Endothelial cell of umbilical vein (primary cell): ENCODE measurements around the gene TSPAN18. TPM values are rescaled to one million over a fixed set of nuclear protein-coding genes. Genes with fewer than 3 reads are reported as not detected.

Experiments used
- BruUV-seq: library from RNA; stranded (reverse); fragments of 400-500 nt; replicated peaks from 2 replicates; lab custom pipeline; 2021; lab: Mats Ljungman, UMichigan
- CTCF ChIA-PET: fragments of 300-600, 350-600 bp; sonication (Branson Sonifier 250); formaldehyde crosslinking; loops from one replicate; lab custom pipeline; 2021; ENCODE audit warnings: antibody characterized with exemption, inconsistent platforms; lab: Charles Lee
- POLR2A ChIA-PET: fragments of 300-600, 350-600 bp; sonication (Branson Sonifier 250); formaldehyde crosslinking; loops from one replicate; lab custom pipeline; 2021; ENCODE audit warnings: antibody characterized with exemption, inconsistent platforms; lab: Charles Lee
- DNase-seq: peaks from one replicate; pipeline ENCODE4 v3.0.0-alpha.2; 2011; ENCODE audit warnings: low read depth, low spot score
- FAIRE-seq: peaks from 2 replicates; lab custom pipeline; 2011; peaks lifted over from hg19 to GRCh38; lab: Jason Lieb, UNC
- H2AFZ ChIP-seq: 2 replicates; pipeline ENCODE4 v1.6.0; 2012; ENCODE audit warnings: low read depth, low read length, control low read depth, inconsistent platforms
- H3K27ac ChIP-seq: 2 replicates; pipeline ENCODE4 v1.5.1; 2011; ENCODE audit warnings: low read depth, mild to moderate bottlenecking, control low read depth, low read length, moderate library complexity; ENCODE audit not compliant: insufficient read depth
- H3K27me3 ChIP-seq, 2 experiments: 2 replicates each; pipeline versions ENCODE4 v1.6.0 to v1.6.1; 2011; ENCODE audit warnings: low read length in 2 of 2, mixed read lengths in 1 of 2; ENCODE audit not compliant: control insufficient read depth in 2 of 2, insufficient read depth in 2 of 2
- H3K36me3 ChIP-seq, 2 experiments: 2 replicates in 1 of 2; 3 replicates in 1 of 2; pipeline ENCODE4 v1.5.1; 2011; ENCODE audit warnings: low read length in 2 of 2, mild to moderate bottlenecking in 1 of 2, moderate library complexity in 1 of 2; ENCODE audit not compliant: control insufficient read depth in 2 of 2, insufficient read depth in 2 of 2; ENCODE audit errors: extremely low read depth in 1 of 2
- H3K4me1 ChIP-seq: 3 replicates; pipeline ENCODE4 v1.5.1; 2011; ENCODE audit warnings: mild to moderate bottlenecking, low read length; ENCODE audit not compliant: control insufficient read depth, insufficient read depth; ENCODE audit errors: extremely low read depth
- H3K4me2 ChIP-seq: 2 replicates; pipeline ENCODE4 v1.6.1; 2011; ENCODE audit warnings: low read length, control low read depth, mixed read lengths; ENCODE audit not compliant: insufficient read depth
- H3K4me3 ChIP-seq, 3 experiments: fragments of 200-600 bp in 1 of 3; sonication (generic), shearing (Covaris generic) in 1 of 3; replicated peaks in 1 of 3; 2 replicates each; pipeline ENCODE4 v1.5.1; 2011 to 2016; ENCODE audit warnings: control low read depth in 3 of 3, low read length in 3 of 3, mild to moderate bottlenecking in 2 of 3, inconsistent platforms in 1 of 3, low read depth in 1 of 3, moderate library complexity in 1 of 3; ENCODE audit not compliant: insufficient read depth in 1 of 3
- H3K79me2 ChIP-seq: 2 replicates; pipeline ENCODE4 v1.6.0; 2012; ENCODE audit warnings: low read length, inconsistent platforms; ENCODE audit not compliant: control insufficient read depth, insufficient read depth
- H3K9ac ChIP-seq: replicated peaks from 2 replicates; pipeline ENCODE3; 2011; ENCODE audit warnings: low read length, control low read depth; ENCODE audit not compliant: insufficient read depth; ENCODE audit errors: extremely low read depth
- H3K9me1 ChIP-seq: replicated peaks from 3 replicates; pipeline ENCODE4 v1.6.0; 2011; ENCODE audit warnings: mild to moderate bottlenecking, low read length; ENCODE audit not compliant: control insufficient read depth, insufficient read depth; ENCODE audit errors: extremely low read depth
- H3K9me3 ChIP-seq: replicated peaks from 2 replicates; pipeline ENCODE4 v1.5.1; 2012; ENCODE audit warnings: low read length, inconsistent platforms; ENCODE audit not compliant: control insufficient read depth, insufficient read depth
- H4K20me1 ChIP-seq: replicated peaks from 2 replicates; pipeline ENCODE3; 2011; ENCODE audit warnings: mild to moderate bottlenecking, low read length; ENCODE audit not compliant: control insufficient read depth, insufficient read depth; ENCODE audit errors: extremely low read depth
- EZH2 ChIP-seq: IDR thresholded peaks from 2 replicates; pipeline ENCODE4 v1.6.1; 2012; ENCODE audit warnings: borderline replicate concordance, low read depth, mild to moderate bottlenecking, moderate library complexity, low read length, inconsistent platforms; ENCODE audit not compliant: severe bottlenecking
- FOS ChIP-seq: IDR thresholded peaks from 2 replicates; pipeline ENCODE4 v1.6.1; 2011; ENCODE audit warnings: mild to moderate bottlenecking, low read length, moderate library complexity, borderline replicate concordance; ENCODE audit not compliant: insufficient read depth
- GATA2 ChIP-seq: IDR thresholded peaks from 2 replicates; pipeline ENCODE4 v1.7.0; 2011; ENCODE audit warnings: low read depth, mild to moderate bottlenecking, moderate library complexity, mixed read lengths, low read length; ENCODE audit not compliant: insufficient read length, insufficient read depth
- JUN ChIP-seq: IDR thresholded peaks from 2 replicates; pipeline ENCODE4 v1.6.1; 2011; ENCODE audit warnings: borderline replicate concordance, low read depth; ENCODE audit not compliant: insufficient read length, insufficient read depth
- MYC ChIP-seq: IDR thresholded peaks from one replicate; pipeline ENCODE4 v1.6.1; 2011; ENCODE audit warnings: mild to moderate bottlenecking, low read depth, low read length
- POLR2A ChIP-seq: IDR thresholded peaks from 2 replicates; pipeline ENCODE4 v1.6.1; 2012; ENCODE audit warnings: low read depth, mild to moderate bottlenecking, control low read depth, low read length
- POLR2AphosphoS5 ChIP-seq: IDR thresholded peaks from 2 replicates; pipeline ENCODE4 v1.6.1; 2012; ENCODE audit warnings: low read depth, mild to moderate bottlenecking, control low read depth, low read length, moderate library complexity; ENCODE audit not compliant: insufficient read depth
- dilution Hi-C: fragments of 300-500 bp; cut with MboI; formaldehyde crosslinking; loops from one replicate; pipeline ENCODE4 v1.15.0; 2019; ENCODE audit warnings: low sequenced_read_pairs; ENCODE audit not compliant: extremely low pct_ligation_motif_present
- intact Hi-C: fragments of 100-400 bp; cut with micrococcal nuclease; formaldehyde crosslinking; loops from one replicate; pipeline ENCODE4 v1.10.0; 2022
- polyA plus RNA-seq, 4 experiments: library from polyadenylated mRNA; depleted of rRNA in 3 of 4; stranded (reverse) in 3 of 4; unstranded in 1 of 4; fragments of >200 nt; gene quantifications; 2 replicates each; pipeline versions ENCODE4 v1.2.1 to v1.2.3, GENCODE V29; 2011 to 2012; ENCODE audit warnings: missing spikeins in 1 of 4
- total RNA-seq: library from RNA; stranded (reverse); gene quantifications from 2 replicates; pipeline ENCODE4 v1.2.3, GENCODE V29; 2021
- TF ChIP-seq, protein P1 (sequence below): IDR thresholded peaks from 2 replicates; pipeline ENCODE4 v1.6.1; 2011; ENCODE audit not compliant: insufficient read depth, insufficient read length
- TF ChIP-seq, protein P2 (sequence below), 2 donors: IDR thresholded peaks; 1 replicate in 1 of 2; 2 replicates in 1 of 2; pipeline ENCODE4 v1.5.1; 2011; ENCODE audit warnings: low read length in 2 of 2, mild to moderate bottlenecking in 2 of 2, moderate library complexity in 2 of 2, control low read depth in 1 of 2, inconsistent platforms in 1 of 2, low read depth in 1 of 2; ENCODE audit not compliant: insufficient read depth in 1 of 2; ENCODE audit errors: extremely low read depth in 1 of 2

TSPAN18 gene
- total and polyA plus RNA-seq, 2 donors (not counting 3 experiments of a cell fraction or from before 2014, with no cell fraction given) = 32.2 to 118 TPM

DNA sequence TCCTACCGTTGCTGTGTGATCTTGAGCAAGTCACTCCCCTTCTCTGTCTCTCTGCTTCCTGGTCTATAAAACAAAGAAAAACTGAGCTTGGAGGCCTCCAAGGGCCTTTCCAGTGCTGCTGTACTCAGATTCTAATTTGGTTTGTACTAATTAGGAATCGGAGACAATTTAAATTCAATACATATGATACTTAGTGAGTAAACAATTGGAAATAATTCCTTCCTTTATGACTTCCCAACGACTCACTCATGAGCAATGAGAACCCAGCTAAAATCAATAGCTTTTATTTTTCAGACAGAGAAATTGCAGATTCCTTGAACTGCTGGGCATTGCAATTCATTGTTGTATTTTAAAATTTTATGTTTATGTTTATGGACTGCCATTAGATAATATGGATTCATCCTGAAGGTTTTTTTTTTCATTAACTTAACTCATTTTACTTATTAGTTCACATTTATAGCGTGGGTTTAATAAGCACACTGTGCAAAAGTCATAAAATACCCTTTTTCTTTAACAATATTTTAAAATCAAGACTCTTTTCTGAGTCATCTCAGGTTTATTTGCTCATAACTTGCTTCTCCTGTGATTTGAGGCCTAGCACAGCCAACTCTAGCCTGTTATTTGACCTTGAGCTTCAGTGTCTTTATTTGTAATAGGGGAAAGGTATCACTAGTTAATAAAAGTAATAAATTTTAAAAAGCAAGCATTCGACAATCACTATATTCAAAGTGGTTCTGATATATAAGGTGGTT, 128.2 kb downstream of the TSPAN18 start:
- CTCF ChIA-PET = interaction anchor here (0.7 kb wide), 1 partner anchor 56 kb away, joined by 3 read pairs; no protein-coding TSS in a partner anchor
- no peak overlapping the region for H3K27ac ChIP-seq
- DNase-seq = no peak
- no peak overlapping the region for H2AFZ ChIP-seq
- no TSS peak for BruUV-seq
- H3K27me3 ChIP-seq = no peaks in the 10 kb centered on the region
- no peaks in the 10 kb centered on the region for H3K79me2 ChIP-seq
- no peak for FAIRE-seq
- TF ChIP-seq JUN (no peak), MYC (no peak), POLR2A (no peak), POLR2AphosphoS5 (no peak), FOS (no peak), EZH2 (no peak), GATA2 (no peak)
- TF ChIP-seq, protein P1, sequence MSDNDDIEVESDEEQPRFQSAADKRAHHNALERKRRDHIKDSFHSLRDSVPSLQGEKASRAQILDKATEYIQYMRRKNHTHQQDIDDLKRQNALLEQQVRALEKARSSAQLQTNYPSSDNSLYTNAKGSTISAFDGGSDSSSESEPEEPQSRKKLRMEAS = no peak
- TF ChIP-seq, protein P2, sequence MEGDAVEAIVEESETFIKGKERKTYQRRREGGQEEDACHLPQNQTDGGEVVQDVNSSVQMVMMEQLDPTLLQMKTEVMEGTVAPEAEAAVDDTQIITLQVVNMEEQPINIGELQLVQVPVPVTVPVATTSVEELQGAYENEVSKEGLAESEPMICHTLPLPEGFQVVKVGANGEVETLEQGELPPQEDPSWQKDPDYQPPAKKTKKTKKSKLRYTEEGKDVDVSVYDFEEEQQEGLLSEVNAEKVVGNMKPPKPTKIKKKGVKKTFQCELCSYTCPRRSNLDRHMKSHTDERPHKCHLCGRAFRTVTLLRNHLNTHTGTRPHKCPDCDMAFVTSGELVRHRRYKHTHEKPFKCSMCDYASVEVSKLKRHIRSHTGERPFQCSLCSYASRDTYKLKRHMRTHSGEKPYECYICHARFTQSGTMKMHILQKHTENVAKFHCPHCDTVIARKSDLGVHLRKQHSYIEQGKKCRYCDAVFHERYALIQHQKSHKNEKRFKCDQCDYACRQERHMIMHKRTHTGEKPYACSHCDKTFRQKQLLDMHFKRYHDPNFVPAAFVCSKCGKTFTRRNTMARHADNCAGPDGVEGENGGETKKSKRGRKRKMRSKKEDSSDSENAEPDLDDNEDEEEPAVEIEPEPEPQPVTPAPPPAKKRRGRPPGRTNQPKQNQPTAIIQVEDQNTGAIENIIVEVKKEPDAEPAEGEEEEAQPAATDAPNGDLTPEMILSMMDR (IDR thresholded peaks at IDR 0.05; ENCODE audit: extremely low read depth in 1 of 2, insufficient read depth in 1 of 2, low read depth in 1 of 2, low read length in 2 of 2) = no peak
- H3K9me1 ChIP-seq = no peaks in the 10 kb centered on the region
- H3K4me3 ChIP-seq = no peak overlapping the region
- no peaks in the 10 kb centered on the region for H3K4me1 ChIP-seq
- no peaks in the 10 kb centered on the region for H3K9me3 ChIP-seq
- intact Hi-C loops = no loop called here
- POLR2A ChIA-PET = no interaction called here
- H3K9ac ChIP-seq = no peak overlapping the region
- dilution Hi-C loops = no loop called here
- H3K36me3 ChIP-seq = no peaks in the 10 kb centered on the region
- H4K20me1 ChIP-seq = no peaks in the 10 kb centered on the region
- no peak overlapping the region for H3K4me2 ChIP-seq
